T-cell (primary cell): ENCODE results near the gene TUBB1. TPM values are rescaled to one million over a fixed set of nuclear protein-coding genes. Genes with fewer than 3 reads are reported as not detected.

Source experiments
- ATAC-seq, 4 experiments: fragments of 200-7000 bp in 3 of 4; fragments of 150-1000 bp in 1 of 4; cut with Tn5 transposase; replicated peaks in 1 of 4; 1 replicate in 3 of 4; 2 replicates in 1 of 4; pipeline ENCODE4 v1.10.0; 2021; ENCODE audit warnings: moderate library complexity in 3 of 4, mild to moderate bottlenecking in 2 of 4, moderate number of reproducible peaks in 1 of 4
- CTCF ChIA-PET, 2 donors: fragments of 300-600 bp; sonication (Branson Sonifier 250); formaldehyde crosslinking; loops; one replicate each; lab custom pipeline; 2022; ENCODE audit warnings: antibody characterized with exemption in 2 of 2; lab: Charles Lee
- POLR2A ChIA-PET, 2 donors: fragments of 300-600 bp; sonication (Branson Sonifier 250); formaldehyde crosslinking; loops; one replicate each; lab custom pipeline; 2022; ENCODE audit warnings: antibody characterized with exemption in 2 of 2; lab: Charles Lee
- DNase-seq, 35 experiments: peaks; one replicate each; pipeline versions ENCODE4 v3.0.0 to v3.0.0-alpha.2; 2013 to 2023
- H3K27ac ChIP-seq: one replicate; pipeline ENCODE4 v1.5.1; 2013; ENCODE audit warnings: low read length
- H3K27me3 ChIP-seq, 2 experiments: replicated peaks in 1 of 2; 1 replicate in 1 of 2; 2 replicates in 1 of 2; pipeline versions ENCODE4 v1.6.1 to v1.7.0; 2013; ENCODE audit warnings: low read length in 1 of 2, mixed read lengths in 1 of 2; ENCODE audit not compliant: control insufficient read depth in 2 of 2, insufficient read depth in 2 of 2; ENCODE audit errors: extremely low read depth in 1 of 2
- H3K36me3 ChIP-seq, 2 donors: 1 replicate in 1 of 2; 2 replicates in 1 of 2; pipeline versions ENCODE4 v1.6.1 to v1.7.0; 2013; ENCODE audit warnings: low read length in 1 of 2; ENCODE audit not compliant: control insufficient read depth in 2 of 2, insufficient read depth in 1 of 2; ENCODE audit errors: extremely low read depth in 1 of 2
- H3K4me1 ChIP-seq, 2 experiments: 1 replicate in 1 of 2; 2 replicates in 1 of 2; pipeline versions ENCODE4 v1.6.1 to v1.7.0; 2013; ENCODE audit warnings: low read length in 2 of 2, mixed read lengths in 1 of 2; ENCODE audit not compliant: insufficient read depth in 2 of 2, control insufficient read depth in 1 of 2; ENCODE audit errors: extremely low read depth in 1 of 2
- H3K4me3 ChIP-seq, 2 donors: 1 replicate in 1 of 2; 2 replicates in 1 of 2; pipeline versions ENCODE4 v1.5.1 to v1.7.0; 2013; ENCODE audit warnings: mild to moderate bottlenecking in 2 of 2, low read length in 1 of 2, moderate library complexity in 1 of 2; ENCODE audit not compliant: control insufficient read depth in 1 of 2; ENCODE audit errors: extremely low read depth in 1 of 2
- H3K9me3 ChIP-seq: 2 replicates; pipeline ENCODE4 v1.7.0; 2013
- H3K27ac Mint-ChIP-seq, 2 donors: one replicate each; pipeline ENCODE4 v1.8.0; 2020 to 2021; ENCODE audit warnings: mild to moderate bottlenecking in 2 of 2, mixed read lengths in 2 of 2
- H3K27me3 Mint-ChIP-seq, 2 donors: one replicate each; pipeline ENCODE4 v1.8.0; 2021 to 2022; ENCODE audit warnings: mixed read lengths in 2 of 2
- H3K36me3 Mint-ChIP-seq: one replicate; pipeline ENCODE4 v1.8.0; 2021; ENCODE audit warnings: mixed read lengths
- H3K4me1 Mint-ChIP-seq, 3 donors: one replicate each; pipeline ENCODE4 v1.8.0; 2020 to 2022; ENCODE audit warnings: mixed read lengths in 3 of 3, mild to moderate bottlenecking in 1 of 3
- H3K4me3 Mint-ChIP-seq, 3 donors: one replicate each; pipeline ENCODE4 v1.8.0; 2020 to 2022; ENCODE audit warnings: mild to moderate bottlenecking in 3 of 3, mixed read lengths in 3 of 3, moderate library complexity in 3 of 3
- H3K9me3 Mint-ChIP-seq, 3 donors: one replicate each; pipeline ENCODE4 v1.8.0; 2020 to 2022; ENCODE audit warnings: mixed read lengths in 3 of 3
- WGBS: methylation state at CpG from one replicate; pipeline ENCODE4 v1.1.5; 2013; ENCODE audit warnings: missing lambda C conversion rate; ENCODE audit not compliant: insufficient coverage; 5-methylcytosine and 5-hydroxymethylcytosine counted together
- total RNA-seq, 35 experiments: library from RNA in 6 of 35; stranded (reverse) in 6 of 35; fragments of 120-200 nt in 1 of 35; gene quantifications; one replicate each; pipeline versions ENCODE4 v1.2.1 to v1.2.4 and lab custom pipeline; 2013 to 2026

Gene TUBB1
- total RNA-seq (1 to 10 TPM in 1 of 5 donors, under 1 TPM in 1, not detected in 3; 0.56 to 5.0 TPM), total RNA-seq (lab: John Stamatoyannopoulos, UW) (0 to 0.57 (median 0.06) reads per million in 29 experiments)
- 2.9 TPM for total RNA-seq (2013)

DNA sequence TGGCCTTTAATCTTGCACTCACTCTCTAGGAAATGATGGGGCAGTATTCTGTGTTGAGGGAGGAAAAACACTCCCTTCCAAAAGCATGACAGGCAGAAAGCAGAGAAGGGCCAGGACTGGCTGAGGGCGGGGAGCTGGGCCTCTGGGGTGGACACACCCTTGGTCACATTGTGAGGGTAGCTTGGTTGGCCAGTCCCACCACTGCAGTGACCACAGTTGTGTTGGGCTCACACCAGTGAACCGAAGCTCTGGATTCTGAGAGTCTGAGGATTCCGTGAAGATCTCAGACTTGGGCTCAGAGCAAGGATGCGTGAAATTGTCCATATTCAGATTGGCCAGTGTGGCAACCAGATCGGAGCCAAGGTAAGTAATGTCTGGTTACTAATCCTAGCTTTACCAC lies at the start of gene TUBB1:
Gene TUBB1, plus strand, starts transcription at position 213 of the 400 bp plus-strand sequence. Its CDS starts 94 bp downstream, at position 307.
- peaks cover 29 to 34% (median 29%) of the 10 kb centered on the region in 3 donors for H3K4me1 Mint-ChIP-seq
- H3K4me3 Mint-ChIP-seq = no peak within 1 kb of the TSS
- ATAC-seq (no peak), DNase-seq (no peak)
- ChIA-PET POLR2A (no interaction called here), CTCF (interaction anchor here in 1 of 2 donors (1.1 kb wide), 1 partner anchor 112 kb away, joined by 3 read pairs; no protein-coding TSS in a partner anchor)
- H3K27ac Mint-ChIP-seq = no peak within 1 kb of the TSS
- peaks cover 17% of the 10 kb centered on the region for H3K36me3 Mint-ChIP-seq
- Histone ChIP-seq H3K4me1 (peaks cover 6 to 25% of the 10 kb centered on the region in 2 experiments), H3K4me3 (no peak within 1 kb of the TSS), H3K36me3 (peaks cover 0 to 24% of the 10 kb centered on the region in 2 donors), H3K9me3 (no peaks in the 10 kb centered on the region), H3K27ac (no peak within 1 kb of the TSS), H3K27me3 (no peaks in the 10 kb centered on the region)
- no peaks in the 10 kb centered on the region for H3K27me3 Mint-ChIP-seq
- H3K9me3 Mint-ChIP-seq = no peaks in the 10 kb centered on the region
- 94% methylated on average over 5 of the region's 5 CpGs for WGBS

GRCh38 chr20:58969439-58969838 lies 49.8 kb upstream of the TUBB1 start:
- WGBS = no CpG with 5 or more reads among the region's 2 CpGs
- CTCF ChIA-PET = no interaction called here
- Mint-ChIP-seq H3K4me1 (no peaks in the 10 kb centered on the region), H3K27ac (no peak overlapping the region), H3K4me3 (no peak overlapping the region), H3K36me3 (no peaks in the 10 kb centered on the region), H3K27me3 (peaks cover 0 to 3% of the 10 kb centered on the region in 2 donors), H3K9me3 (peaks cover 0 to 4% (median 0%) of the 10 kb centered on the region in 3 donors)
- ATAC-seq = no peak
- no peaks in the 10 kb centered on the region for H3K4me1 ChIP-seq
- no peak for DNase-seq
- POLR2A ChIA-PET = no interaction called here
- H3K27ac ChIP-seq = no peak overlapping the region
- H3K27me3 ChIP-seq = peaks cover 0 to 14% of the 10 kb centered on the region in 2 experiments
- no peak overlapping the region for H3K4me3 ChIP-seq
- H3K36me3 ChIP-seq = no peaks in the 10 kb centered on the region
- H3K9me3 ChIP-seq = no peaks in the 10 kb centered on the region

- CTCF ChIA-PET = no interaction called here
- POLR2A ChIA-PET = no interaction called here
- ATAC-seq (no peak), DNase-seq (no peak)
- H3K27me3 Mint-ChIP-seq = peaks cover 0 to 1% of the 10 kb centered on the region in 2 donors
- no peak overlapping the region for H3K4me3 ChIP-seq
- no peak overlapping the region for H3K27ac Mint-ChIP-seq
- peaks cover 0 to 14% of the 10 kb centered on the region in 2 experiments for H3K27me3 ChIP-seq
- H3K4me3 Mint-ChIP-seq = no peak overlapping the region
- H3K9me3 Mint-ChIP-seq = peaks cover 1 to 5% (median 2%) of the 10 kb centered on the region in 3 donors
- no peaks in the 10 kb centered on the region for H3K4me1 Mint-ChIP-seq
- H3K36me3 Mint-ChIP-seq = no peaks in the 10 kb centered on the region
- no peaks in the 10 kb centered on the region for H3K9me3 ChIP-seq
- no peak overlapping the region for H3K27ac ChIP-seq
- H3K36me3 ChIP-seq = no peaks in the 10 kb centered on the region
- no CpG with 5 or more reads among the region's 1 CpG for WGBS
- H3K4me1 ChIP-seq = no peaks in the 10 kb centered on the region
Observed at GRCh38 chr20:58970146-58970545, 49.1 kb upstream of the TUBB1 start.

GRCh38 chr20:58971429-58971828 lies 47.8 kb upstream of the TUBB1 start:
- POLR2A ChIA-PET = interaction anchor here in 1 of 2 donors (0.7 kb wide), 1 partner anchor 60 kb away, joined by 3 read pairs; no protein-coding TSS in a partner anchor

DNA sequence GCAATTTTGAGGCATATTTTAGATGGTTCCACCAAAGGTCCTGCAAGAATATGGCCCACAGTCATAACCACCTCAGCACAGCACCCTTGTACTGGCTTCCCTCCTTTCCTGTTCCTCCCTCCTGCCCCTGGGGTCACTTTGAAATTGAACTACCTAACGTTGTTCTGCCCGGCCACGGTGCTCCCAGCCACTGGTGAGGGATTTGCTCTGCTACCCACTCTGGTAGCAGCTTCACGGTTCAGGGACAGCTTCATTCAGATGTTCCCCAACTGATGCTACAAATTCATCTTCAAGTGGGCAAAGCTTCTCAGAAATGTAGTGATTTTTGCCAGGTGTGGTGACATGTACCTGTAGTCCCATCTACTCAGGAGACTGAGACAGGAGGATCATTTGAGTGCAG lies 46.0 kb upstream of the TUBB1 start:
- H3K36me3 ChIP-seq = no peaks in the 10 kb centered on the region
- Mint-ChIP-seq H3K27ac (no peak overlapping the region), H3K4me3 (no peak overlapping the region), H3K27me3 (peaks cover 0 to 1% of the 10 kb centered on the region in 2 donors), H3K4me1 (no peaks in the 10 kb centered on the region), H3K9me3 (peaks cover 7 to 21% (median 8%) of the 10 kb centered on the region in 3 donors), H3K36me3 (peaks cover 3% of the 10 kb centered on the region)
- ATAC-seq = no peak
- no peak overlapping the region for H3K4me3 ChIP-seq
- ChIA-PET POLR2A (interaction anchor here in 1 of 2 donors (0.6 kb wide), 1 partner anchor 241 kb away, joined by 3 read pairs; no protein-coding TSS in a partner anchor), CTCF (no interaction called here)
- H3K27me3 ChIP-seq = no peaks in the 10 kb centered on the region
- peaks cover 2% of the 10 kb centered on the region for H3K9me3 ChIP-seq
- H3K4me1 ChIP-seq = no peaks in the 10 kb centered on the region
- no peak for DNase-seq
- H3K27ac ChIP-seq = no peak overlapping the region
- 60% methylated on average over 1 of the region's 4 CpGs for whole genome bisulfite sequencing

More at GRCh38 chr20:58971429-58971828, 47.8 kb upstream of the TUBB1 start:
- H3K36me3 Mint-ChIP-seq = peaks cover 3% of the 10 kb centered on the region
- peaks cover 0 to 1% of the 10 kb centered on the region in 2 donors for H3K27me3 Mint-ChIP-seq
- H3K4me3 Mint-ChIP-seq = no peak overlapping the region
- DNase-seq = no peak
- peaks cover 7 to 16% (median 8%) of the 10 kb centered on the region in 3 donors for H3K9me3 Mint-ChIP-seq
- ATAC-seq = no peak
- no peaks in the 10 kb centered on the region for H3K4me1 ChIP-seq
- no peak overlapping the region for H3K27ac Mint-ChIP-seq
- H3K27me3 ChIP-seq = peaks cover 0 to 5% of the 10 kb centered on the region in 2 experiments
- CTCF ChIA-PET = interaction anchor here in 1 of 2 donors (0.5 kb wide), 1 partner anchor 431 kb away, joined by 4 read pairs; no protein-coding TSS in a partner anchor
- no peak overlapping the region for H3K27ac ChIP-seq
- no peak overlapping the region for H3K4me3 ChIP-seq
- peaks cover 2% of the 10 kb centered on the region for H3K9me3 ChIP-seq
- no peaks in the 10 kb centered on the region for H3K36me3 ChIP-seq
- 82% methylated on average over 5 of the region's 6 CpGs for WGBS
- H3K4me1 Mint-ChIP-seq = no peaks in the 10 kb centered on the region

- H3K36me3 Mint-ChIP-seq = peaks cover 3% of the 10 kb centered on the region
- H3K4me3 ChIP-seq = no peak overlapping the region
- 76% methylated on average over 3 of the region's 3 CpGs for WGBS
- no peaks in the 10 kb centered on the region for H3K27me3 ChIP-seq
- no peak for DNase-seq
- H3K4me3 Mint-ChIP-seq = no peak overlapping the region
- H3K9me3 ChIP-seq = peaks cover 2% of the 10 kb centered on the region
- H3K27ac ChIP-seq = no peak overlapping the region
- no peaks in the 10 kb centered on the region for H3K4me1 Mint-ChIP-seq
- ATAC-seq = no peak
- H3K36me3 ChIP-seq = no peaks in the 10 kb centered on the region
- no peak overlapping the region for H3K27ac Mint-ChIP-seq
- no peaks in the 10 kb centered on the region for H3K4me1 ChIP-seq
- CTCF ChIA-PET = no interaction called here
- peaks cover 7 to 21% (median 8%) of the 10 kb centered on the region in 3 donors for H3K9me3 Mint-ChIP-seq
- H3K27me3 Mint-ChIP-seq = peaks cover 0 to 1% of the 10 kb centered on the region in 2 donors
- POLR2A ChIA-PET = no interaction called here
Observed at GRCh38 chr20:58973866-58974265, 45.4 kb upstream of the TUBB1 start.
